H1 (cell line): ENCODE measurements around the gene NUDT3. TPM values are rescaled to one million over a fixed set of nuclear protein-coding genes. Genes with fewer than 3 reads are reported as not detected.

ENCODE experiments used
- CHD7 ChIP-seq: fragments of 300-600 bp; sonication (generic); IDR thresholded peaks from 2 replicates; pipeline ENCODE4 v1.7.1; 2012; ENCODE audit warnings: low read length, moderate library complexity, mild to moderate bottlenecking, inconsistent platforms; ENCODE audit not compliant: insufficient replicate concordance
- CTCF ChIP-seq, 3 experiments: IDR thresholded peaks; 1 replicate in 2 of 3; 2 replicates in 1 of 3; pipeline versions ENCODE4 v1.5.1 to v1.6.1; 2011; ENCODE audit warnings: low read length in 3 of 3, mild to moderate bottlenecking in 3 of 3, inconsistent platforms in 2 of 3, low read depth in 1 of 3, moderate library complexity in 1 of 3; ENCODE audit not compliant: insufficient read depth in 1 of 3; ENCODE audit errors: control extremely low read depth in 1 of 3
- EGR1 ChIP-seq: IDR thresholded peaks from 2 replicates; pipeline ENCODE4 v1.6.1; 2011; ENCODE audit warnings: low read depth, low read length, borderline replicate concordance
- GABPA ChIP-seq: IDR thresholded peaks from 2 replicates; pipeline ENCODE4 v1.6.1; 2011; ENCODE audit warnings: mild to moderate bottlenecking, low read length, moderate library complexity, borderline replicate concordance; ENCODE audit not compliant: insufficient read depth
- MAX ChIP-seq: IDR thresholded peaks from 2 replicates; pipeline ENCODE4 v1.6.1; 2012; ENCODE audit warnings: inconsistent platforms
- NRF1 ChIP-seq: IDR thresholded peaks from 2 replicates; pipeline ENCODE4 v1.6.1; 2011; ENCODE audit warnings: mild to moderate bottlenecking, low read depth, low read length, improper control_type of control experiment
- TCF12 ChIP-seq: IDR thresholded peaks from 2 replicates; pipeline ENCODE4 v1.6.1; 2011; ENCODE audit warnings: low read depth, mild to moderate bottlenecking, low read length
- polyA plus RNA-seq, 7 experiments: library from polyadenylated mRNA; depleted of rRNA in 3 of 7; stranded (reverse) in 5 of 7; unstranded in 2 of 7; fragments of >200 nt in 5 of 7; fragments of 200-250 nt in 2 of 7; gene quantifications; 1 replicate in 5 of 7; 2 replicates in 1 of 7; 4 replicates in 1 of 7; pipeline versions ENCODE4 v1.2.1 to v1.2.3, GENCODE V29; 2011 to 2013; ENCODE audit warnings: missing spikeins in 2 of 7, mixed read lengths in 2 of 7
- total RNA-seq: library from RNA; stranded (reverse); fragmentation: NEBNext Ultra II Directional; extraction: Animal tissue kit (Norgen Biotek cat#: 25700); gene quantifications from 2 replicates; pipeline ENCODE4 v1.2.1, GENCODE V29; 2021

Gene NUDT3
- total and polyA plus RNA-seq, 2 of the 8 experiments (the other 6 are each of a cell fraction or from before 2014, with no cell fraction given), result 14.1 to 36.9 TPM

- TF ChIP-seq CHD7, result no peak
- TF ChIP-seq GABPA, result no peak
- no peak for TF ChIP-seq NRF1
- no peak for TF ChIP-seq TCF12
- TF ChIP-seq CTCF (IDR thresholded peaks at IDR 0.05; ENCODE audit: control extremely low read depth in 1 of 3, insufficient read depth in 1 of 3, low read depth in 1 of 3, low read length in 3 of 3), result no peak
- TF ChIP-seq EGR1, result no peak
- TF ChIP-seq MAX, result no peak
Measured at GRCh38 chr6:34249469-34250261, 142.8 kb downstream of the NUDT3 start (continued).
